SU-DHL-6 (cell line): ENCODE measurements around the gene RPS6KL1.

Source experiments
- H2AFZ ChIP-seq: fragments of 200-600 bp; sonication (generic); 2 replicates; pipeline ENCODE4 v1.6.1; 2014; ENCODE audit warnings: low read depth, mild to moderate bottlenecking, moderate library complexity, mixed read lengths, antibody characterized with exemption, low read length; ENCODE audit not compliant: severe bottlenecking
- H3F3A ChIP-seq: fragments of 200-600 bp; shearing (Covaris generic); 2 replicates; pipeline ENCODE4 v1.6.0; 2016; ENCODE audit warnings: antibody characterized with exemption, mild to moderate bottlenecking; ENCODE audit not compliant: insufficient read depth
- H3K27ac ChIP-seq: fragments of 200-600 bp; sonication (generic); 2 replicates; pipeline ENCODE4 v1.5.1; 2016; ENCODE audit warnings: low read depth, mild to moderate bottlenecking, low read length, moderate library complexity, mixed read lengths
- H3K27me3 ChIP-seq: fragments of 200-600 bp; sonication (generic), shearing (Covaris generic); 2 replicates; pipeline ENCODE4 v1.6.0; 2014; ENCODE audit warnings: mild to moderate bottlenecking, low read length
- H3K36me3 ChIP-seq: fragments of 200-600 bp; sonication (generic); 2 replicates; pipeline ENCODE4 v1.6.1; 2014; ENCODE audit warnings: mild to moderate bottlenecking, low read length, mixed read lengths
- H3K4me2 ChIP-seq: fragments of 300-600, 200-600 bp; shearing (Covaris generic), sonication (generic); 2 replicates; pipeline ENCODE4 v1.6.0; 2014; ENCODE audit warnings: low read length, low read depth, mild to moderate bottlenecking; ENCODE audit not compliant: poor library complexity, severe bottlenecking
- H3K4me3 ChIP-seq: fragments of 200-600 bp; sonication (generic); 2 replicates; pipeline ENCODE4 v1.5.1; 2014; ENCODE audit warnings: antibody characterized with exemption, low read length, mild to moderate bottlenecking, mixed read lengths; ENCODE audit not compliant: insufficient read depth, poor library complexity, severe bottlenecking
- H3K79me2 ChIP-seq: fragments of 200-600 bp; sonication (generic); 2 replicates; pipeline ENCODE4 v1.6.1; 2014; ENCODE audit warnings: mild to moderate bottlenecking, low read length, moderate library complexity; ENCODE audit not compliant: insufficient read depth
- H3K9ac ChIP-seq: fragments of 200-600 bp; sonication (generic); 2 replicates; pipeline ENCODE4 v1.7.0; 2014; ENCODE audit warnings: mild to moderate bottlenecking, low read length
- H3K9me2 ChIP-seq: fragments of 200-600 bp; sonication (generic); replicated peaks from 2 replicates; pipeline ENCODE4 v1.6.1; 2014; ENCODE audit warnings: low read length; ENCODE audit not compliant: insufficient read depth
- H3K9me3 ChIP-seq: fragments of 200-600 bp; sonication (generic); 2 replicates; pipeline ENCODE4 v1.6.1; 2014; ENCODE audit warnings: low read length, mixed read lengths; ENCODE audit not compliant: insufficient read depth
- H4K20me1 ChIP-seq: fragments of 200-600 bp; sonication (generic); 2 replicates; pipeline ENCODE4 v1.6.1; 2014; ENCODE audit warnings: low read depth, mild to moderate bottlenecking, antibody characterized with exemption, low read length, moderate library complexity, mixed read lengths
- EZH2phosphoT487 ChIP-seq: fragments of 200-600 bp; sonication (generic), shearing (Covaris generic); conservative IDR thresholded peaks from 2 replicates; pipeline ENCODE4 v1.6.1; 2018; ENCODE audit warnings: mild to moderate bottlenecking, antibody characterized with exemption, low read length, moderate library complexity, mixed read lengths
- TF ChIP-seq, protein P1 (sequence below): fragments of 200-600 bp; sonication (generic); IDR thresholded peaks from one replicate; pipeline ENCODE4 v1.5.1; 2017; ENCODE audit warnings: antibody characterized with exemption, mild to moderate bottlenecking, low read length, moderate library complexity; ENCODE audit not compliant: insufficient read depth, poor library complexity, severe bottlenecking

RPS6KL1 gene

DNA sequence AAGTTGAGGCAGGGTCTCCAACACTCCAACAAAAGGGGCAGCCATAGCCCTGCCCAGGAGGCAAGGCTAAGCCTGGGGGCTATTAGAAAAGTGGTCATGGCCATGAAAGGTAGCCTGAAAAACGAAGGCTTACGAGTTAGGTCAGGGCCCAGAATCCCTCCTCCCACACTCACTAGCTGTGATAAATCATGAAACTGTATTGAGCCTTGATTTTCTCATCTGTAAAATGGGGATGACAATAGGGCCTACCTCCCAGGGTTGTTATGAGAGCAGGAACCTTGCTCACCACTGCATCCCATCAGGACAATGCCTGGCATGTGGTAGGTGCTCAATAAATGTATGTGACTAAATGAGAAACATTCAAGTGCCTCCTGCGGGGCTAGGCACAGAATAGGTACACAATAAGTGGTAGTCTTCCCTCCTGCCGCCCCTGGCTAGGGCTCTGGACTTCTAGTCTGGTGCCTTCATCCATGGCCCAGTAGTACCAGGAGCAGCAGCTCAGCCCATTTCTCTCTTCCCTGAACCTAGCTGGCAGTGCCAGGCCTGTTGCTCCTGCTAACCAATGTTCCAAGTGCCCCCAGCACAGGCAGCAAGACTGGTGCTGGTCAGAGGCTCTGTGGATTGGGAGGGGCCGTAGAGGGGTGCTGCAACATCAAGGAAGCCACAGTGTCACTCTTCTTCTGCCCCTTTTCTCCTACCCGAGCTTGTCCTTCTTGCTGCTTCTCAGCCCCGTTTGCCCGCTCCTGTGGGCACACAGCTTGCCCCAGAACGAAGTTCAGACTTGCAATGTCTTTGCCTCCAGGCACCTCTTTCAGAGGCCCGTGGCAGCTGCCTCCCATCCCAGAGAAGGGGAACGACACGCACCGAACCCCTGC lies 24.5 kb upstream of the RPS6KL1 start:
- Histone ChIP-seq H3K4me2 (no peak overlapping the region), H3K9ac (no peak overlapping the region)
- TF ChIP-seq, protein P1, sequence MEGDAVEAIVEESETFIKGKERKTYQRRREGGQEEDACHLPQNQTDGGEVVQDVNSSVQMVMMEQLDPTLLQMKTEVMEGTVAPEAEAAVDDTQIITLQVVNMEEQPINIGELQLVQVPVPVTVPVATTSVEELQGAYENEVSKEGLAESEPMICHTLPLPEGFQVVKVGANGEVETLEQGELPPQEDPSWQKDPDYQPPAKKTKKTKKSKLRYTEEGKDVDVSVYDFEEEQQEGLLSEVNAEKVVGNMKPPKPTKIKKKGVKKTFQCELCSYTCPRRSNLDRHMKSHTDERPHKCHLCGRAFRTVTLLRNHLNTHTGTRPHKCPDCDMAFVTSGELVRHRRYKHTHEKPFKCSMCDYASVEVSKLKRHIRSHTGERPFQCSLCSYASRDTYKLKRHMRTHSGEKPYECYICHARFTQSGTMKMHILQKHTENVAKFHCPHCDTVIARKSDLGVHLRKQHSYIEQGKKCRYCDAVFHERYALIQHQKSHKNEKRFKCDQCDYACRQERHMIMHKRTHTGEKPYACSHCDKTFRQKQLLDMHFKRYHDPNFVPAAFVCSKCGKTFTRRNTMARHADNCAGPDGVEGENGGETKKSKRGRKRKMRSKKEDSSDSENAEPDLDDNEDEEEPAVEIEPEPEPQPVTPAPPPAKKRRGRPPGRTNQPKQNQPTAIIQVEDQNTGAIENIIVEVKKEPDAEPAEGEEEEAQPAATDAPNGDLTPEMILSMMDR = no peak
- no peak for TF ChIP-seq EZH2phosphoT487

DNA sequence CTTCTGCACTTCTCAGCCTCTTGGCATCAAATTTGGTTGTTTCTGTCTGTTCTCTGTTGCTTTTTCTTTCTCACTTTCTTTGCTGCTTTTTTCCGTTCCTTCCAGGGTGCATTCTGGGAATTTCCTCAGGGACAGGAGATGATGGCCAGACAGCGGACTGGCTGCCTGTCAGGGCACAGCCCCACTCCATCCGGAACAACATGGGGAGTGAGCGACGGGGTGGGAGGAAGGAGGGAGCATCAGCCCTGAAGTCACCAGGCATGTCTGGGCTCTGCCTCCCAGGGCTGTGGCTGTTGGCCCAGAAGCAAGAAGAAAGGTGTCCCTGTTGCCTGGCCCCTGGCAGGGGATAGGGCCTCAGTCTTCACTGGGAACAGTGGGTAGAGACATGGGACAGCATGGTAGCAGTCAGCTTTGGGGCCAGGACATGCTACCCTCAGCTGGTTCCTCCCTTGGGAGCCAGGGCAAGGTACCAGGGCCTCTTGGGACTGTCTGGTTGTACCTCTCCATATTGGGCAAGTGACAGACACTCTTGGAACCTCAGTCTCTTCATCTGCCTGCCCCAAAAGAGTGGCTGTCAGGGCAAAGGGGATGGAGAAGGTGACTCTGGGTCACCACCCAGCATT lies 23.7 kb upstream of the RPS6KL1 start:
- H3K4me3 ChIP-seq = no peak overlapping the region
- H3K36me3 ChIP-seq = no peaks in the 10 kb centered on the region
- H3K79me2 ChIP-seq = no peaks in the 10 kb centered on the region
- no peak overlapping the region for H3K27ac ChIP-seq
- H3K27me3 ChIP-seq = no peaks in the 10 kb centered on the region
- H3K4me2 ChIP-seq = no peak overlapping the region
- no peak for TF ChIP-seq EZH2phosphoT487
- TF ChIP-seq, protein P1 = no peak
- H3F3A ChIP-seq = peaks cover 6% of the 10 kb centered on the region; the same call in 1 of the 2 replicates
- no peaks in the 10 kb centered on the region for H4K20me1 ChIP-seq
- no peak overlapping the region for H3K9ac ChIP-seq
- no peaks in the 10 kb centered on the region for H3K9me2 ChIP-seq
- H3K9me3 ChIP-seq = no peaks in the 10 kb centered on the region
- H2AFZ ChIP-seq = peak overlapping the region; percentile 21

More for the DNA sequence above, 24.5 kb upstream of the RPS6KL1 start:
- Histone ChIP-seq H3K27me3 (no peaks in the 10 kb centered on the region), H3K36me3 (no peaks in the 10 kb centered on the region), H3K27ac (no peak overlapping the region), H3F3A (peaks cover 6% of the 10 kb centered on the region; the same call in 1 of the 2 replicates), H3K4me3 (no peak overlapping the region), H3K79me2 (no peaks in the 10 kb centered on the region), H3K9me2 (no peaks in the 10 kb centered on the region), H3K9me3 (no peaks in the 10 kb centered on the region), H4K20me1 (no peaks in the 10 kb centered on the region), H2AFZ (no peak overlapping the region)

DNA sequence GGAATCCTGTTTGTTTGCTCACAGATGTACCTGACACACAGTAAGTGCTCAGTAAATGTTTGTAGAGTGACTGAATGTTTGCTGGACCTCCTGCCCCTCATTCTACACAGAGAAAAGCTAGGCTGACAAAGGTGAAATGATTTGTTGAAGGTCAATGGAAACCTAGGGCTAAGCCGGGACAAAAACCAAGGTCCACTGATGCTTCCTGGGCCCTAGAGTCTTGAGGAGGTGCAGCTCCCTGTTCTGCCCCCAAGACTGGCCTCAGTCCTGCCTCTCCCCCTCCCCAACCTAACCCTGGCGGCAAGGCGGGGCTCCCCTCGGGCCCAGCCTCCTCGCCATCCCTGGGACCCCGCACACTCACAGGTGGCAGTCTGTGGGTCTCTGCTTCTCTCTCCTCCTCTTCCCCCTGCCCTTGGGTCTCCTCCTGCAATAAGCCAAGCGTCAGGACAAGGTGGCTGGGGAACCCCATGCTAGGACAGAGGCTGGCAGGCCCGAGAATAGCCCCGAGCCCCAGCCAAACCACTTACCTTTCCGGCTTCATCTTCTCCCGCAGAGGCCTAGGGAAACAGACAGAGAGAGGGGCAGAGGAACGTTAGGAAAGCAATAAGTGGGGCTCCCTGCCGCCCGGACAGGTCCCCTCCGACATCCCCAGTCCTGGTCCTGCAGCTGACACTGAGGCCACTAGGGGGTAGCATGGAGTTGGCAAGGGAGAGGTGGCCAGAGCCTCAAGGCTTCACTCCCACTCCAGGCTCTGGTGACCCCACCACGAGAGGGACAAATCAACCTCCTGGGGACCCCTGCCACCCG lies 23.0 kb upstream of the RPS6KL1 start:
- no peak overlapping the region for H3K4me3 ChIP-seq
- no peak overlapping the region for H3K9ac ChIP-seq
- H3K4me2 ChIP-seq = peak overlapping the region; percentile 4

More for the DNA sequence above, 23.0 kb upstream of the RPS6KL1 start:
- no peaks in the 10 kb centered on the region for H3K27me3 ChIP-seq
- H3K79me2 ChIP-seq = no peaks in the 10 kb centered on the region
- TF ChIP-seq, protein P1 = peak; percentile 82
- no peak for TF ChIP-seq EZH2phosphoT487
- peak overlapping the region; percentile 26 for H2AFZ ChIP-seq
- no peaks in the 10 kb centered on the region for H3K36me3 ChIP-seq
- no peaks in the 10 kb centered on the region for H3K9me2 ChIP-seq
- no peaks in the 10 kb centered on the region for H3K9me3 ChIP-seq
- H3F3A ChIP-seq = peaks cover 6% of the 10 kb centered on the region; the same call in 1 of the 2 replicates
- no peak overlapping the region for H3K27ac ChIP-seq
- no peaks in the 10 kb centered on the region for H4K20me1 ChIP-seq
